ENCODE data around the gene LRRN4CL.

Gene LRRN4CL

DNA sequence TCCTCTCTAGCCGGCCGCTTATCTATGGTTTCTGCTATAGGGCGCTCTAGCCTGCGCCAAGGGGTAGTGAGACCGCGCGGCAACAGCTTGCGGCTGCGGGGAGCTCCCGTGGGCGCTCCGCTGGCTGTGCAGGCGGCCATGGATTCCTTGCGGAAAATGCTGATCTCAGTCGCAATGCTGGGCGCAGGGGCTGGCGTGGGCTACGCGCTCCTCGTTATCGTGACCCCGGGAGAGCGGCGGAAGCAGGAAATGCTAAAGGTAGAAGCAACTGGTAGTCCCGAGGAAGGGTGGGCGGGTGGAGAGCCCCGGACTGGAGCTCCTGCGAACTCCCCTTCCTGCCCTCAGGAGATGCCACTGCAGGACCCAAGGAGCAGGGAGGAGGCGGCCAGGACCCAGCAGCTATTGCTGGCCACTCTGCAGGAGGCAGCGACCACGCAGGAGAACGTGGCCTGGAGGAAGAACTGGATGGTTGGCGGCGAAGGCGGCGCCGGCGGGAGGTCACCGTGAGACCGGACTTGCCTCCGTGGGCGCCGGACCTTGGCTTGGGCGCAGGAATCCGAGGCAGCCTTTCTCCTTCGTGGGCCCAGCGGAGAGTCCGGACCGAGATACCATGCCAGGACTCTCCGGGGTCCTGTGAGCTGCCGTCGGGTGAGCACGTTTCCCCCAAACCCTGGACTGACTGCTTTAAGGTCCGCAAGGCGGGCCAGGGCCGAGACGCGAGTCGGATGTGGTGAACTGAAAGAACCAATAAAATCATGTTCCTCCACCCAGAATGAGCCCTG is 17.5 kb downstream of the LRRN4CL start, which contains the start of the genes LBHD1 and UQCC3:
Gene LBHD1 (minus strand): TSS at position 660 of the 782 bp plus-strand sequence. CDS start 2,236 bp downstream, outside the sequence.
Gene UQCC3 (plus strand): TSS at position 66 of the 782 bp plus-strand sequence. CDS start 73 bp downstream, at position 139.
- DNase-seq (ENCODE audit: extremely low read depth, low read depth) = peak; percentile 53
- TF ChIP-seq, protein P1, sequence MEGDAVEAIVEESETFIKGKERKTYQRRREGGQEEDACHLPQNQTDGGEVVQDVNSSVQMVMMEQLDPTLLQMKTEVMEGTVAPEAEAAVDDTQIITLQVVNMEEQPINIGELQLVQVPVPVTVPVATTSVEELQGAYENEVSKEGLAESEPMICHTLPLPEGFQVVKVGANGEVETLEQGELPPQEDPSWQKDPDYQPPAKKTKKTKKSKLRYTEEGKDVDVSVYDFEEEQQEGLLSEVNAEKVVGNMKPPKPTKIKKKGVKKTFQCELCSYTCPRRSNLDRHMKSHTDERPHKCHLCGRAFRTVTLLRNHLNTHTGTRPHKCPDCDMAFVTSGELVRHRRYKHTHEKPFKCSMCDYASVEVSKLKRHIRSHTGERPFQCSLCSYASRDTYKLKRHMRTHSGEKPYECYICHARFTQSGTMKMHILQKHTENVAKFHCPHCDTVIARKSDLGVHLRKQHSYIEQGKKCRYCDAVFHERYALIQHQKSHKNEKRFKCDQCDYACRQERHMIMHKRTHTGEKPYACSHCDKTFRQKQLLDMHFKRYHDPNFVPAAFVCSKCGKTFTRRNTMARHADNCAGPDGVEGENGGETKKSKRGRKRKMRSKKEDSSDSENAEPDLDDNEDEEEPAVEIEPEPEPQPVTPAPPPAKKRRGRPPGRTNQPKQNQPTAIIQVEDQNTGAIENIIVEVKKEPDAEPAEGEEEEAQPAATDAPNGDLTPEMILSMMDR (IDR thresholded peaks at IDR 0.05; ENCODE audit: low read depth, low read length) = no peak

DNA sequence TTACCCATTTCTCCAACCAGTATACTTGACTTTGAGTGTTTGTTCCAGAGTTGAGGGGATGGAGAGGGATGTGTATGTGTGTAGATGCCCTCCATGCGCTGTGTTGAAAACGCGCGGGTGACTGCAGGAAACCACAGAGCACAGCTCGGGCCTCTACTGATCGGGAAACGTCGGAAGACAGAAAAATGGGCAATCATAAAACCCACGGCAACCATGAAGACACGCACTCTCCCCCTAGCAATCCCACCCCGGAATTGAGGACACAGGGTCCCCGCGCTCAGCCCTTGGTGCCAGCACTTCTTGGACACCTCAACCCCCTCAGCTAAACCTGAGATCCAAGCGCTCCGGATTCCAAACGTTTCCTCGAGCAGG is 18.1 kb downstream of the LRRN4CL start:
- DNase-seq (ENCODE audit: extremely low read depth, low read depth) = no peak
- TF ChIP-seq, protein P1 (IDR thresholded peaks at IDR 0.05; ENCODE audit: low read depth, low read length) = no peak

DNA sequence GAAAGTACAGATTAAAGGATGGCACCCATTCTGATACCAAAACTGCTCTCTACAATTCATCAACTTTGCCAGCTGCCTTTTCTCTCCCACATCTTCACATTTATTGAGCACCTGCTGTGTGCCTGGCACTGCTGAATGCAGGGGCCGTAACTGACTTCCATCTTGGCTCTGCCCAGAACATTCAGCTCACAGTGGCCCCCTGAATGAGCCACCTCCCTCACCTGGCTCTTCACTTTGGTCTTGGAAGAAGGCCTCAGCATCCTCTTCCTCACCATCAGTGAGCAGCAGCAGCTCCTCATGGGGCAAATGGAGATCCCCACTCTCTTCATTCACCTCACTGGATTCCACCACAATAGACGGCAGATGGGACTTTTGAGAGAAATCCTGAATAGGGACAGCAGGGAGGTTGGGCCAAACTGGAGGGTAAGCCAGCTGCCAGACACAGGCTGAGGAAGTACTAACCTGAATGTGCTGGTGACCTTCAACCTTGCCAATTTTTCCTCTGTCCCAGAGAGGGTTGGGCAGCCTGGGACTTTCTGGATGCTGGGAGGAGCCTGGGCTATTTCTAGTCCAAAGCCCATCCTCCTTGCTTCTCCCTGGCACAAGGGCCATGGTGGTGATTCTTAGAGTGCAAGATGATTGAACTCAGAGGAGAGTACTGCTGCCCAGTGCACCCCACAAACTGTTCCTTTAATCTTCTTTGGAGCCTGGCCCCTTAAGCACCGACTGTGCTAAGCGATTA is 19.7 kb downstream of the LRRN4CL start:
- TF ChIP-seq, protein P1 (IDR thresholded peaks at IDR 0.05; ENCODE audit: low read depth, low read length) = no peak
- no peak for DNase-seq (ENCODE audit: extremely low read depth, low read depth)

DNA sequence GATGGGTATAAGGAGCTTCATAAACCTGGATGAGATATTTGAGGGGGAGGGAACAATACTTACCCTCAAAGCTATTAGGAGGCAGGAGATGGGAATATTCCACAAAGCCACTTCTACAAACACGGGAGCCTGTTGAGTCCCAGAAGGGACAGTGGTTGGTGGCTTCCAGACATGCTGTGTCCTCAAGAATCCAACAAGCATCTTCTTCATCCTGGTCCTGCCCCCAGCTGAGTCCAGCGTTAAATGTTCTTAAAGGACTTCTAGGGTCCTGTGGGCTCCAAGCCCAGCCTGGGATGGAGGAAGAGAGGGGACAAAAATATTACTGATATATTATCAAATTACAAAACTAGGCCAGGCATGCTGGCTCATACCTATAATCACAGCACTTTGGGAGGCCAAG is 21.9 kb downstream of the LRRN4CL start:
- TF ChIP-seq, protein P1 (IDR thresholded peaks at IDR 0.05; ENCODE audit: low read depth, low read length) = no peak
- no peak for DNase-seq (ENCODE audit: extremely low read depth, low read depth)

DNA sequence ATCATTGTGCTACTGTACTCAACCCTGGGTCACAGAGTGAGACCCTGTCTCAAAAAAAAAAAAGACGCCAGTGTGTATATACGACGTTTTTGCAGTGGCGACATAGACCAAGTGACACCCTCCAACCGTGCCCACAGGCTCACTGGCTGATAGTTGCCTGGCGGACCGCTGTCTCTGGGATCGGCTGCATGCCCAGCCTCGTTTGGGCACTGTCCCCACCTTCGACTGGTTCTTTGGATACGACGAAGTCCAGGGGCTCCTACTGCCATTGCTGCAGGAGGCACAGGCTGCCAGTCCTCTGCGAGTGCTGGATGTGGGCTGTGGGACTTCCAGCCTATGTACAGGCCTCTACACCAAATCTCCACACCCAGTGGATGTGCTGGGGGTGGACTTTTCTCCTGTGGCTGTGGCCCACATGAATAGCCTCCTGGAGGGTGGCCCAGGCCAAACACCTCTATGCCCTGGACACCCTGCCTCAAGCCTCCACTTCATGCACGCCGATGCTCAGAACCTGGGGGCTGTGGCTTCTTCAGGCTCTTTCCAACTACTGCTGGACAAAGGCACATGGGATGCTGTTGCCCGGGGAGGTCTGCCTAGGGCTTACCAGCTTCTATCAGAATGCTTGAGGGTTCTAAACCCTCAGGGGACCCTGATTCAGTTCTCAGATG is 22.9 kb downstream of the LRRN4CL start:
- DNase-seq (ENCODE audit: extremely low read depth, low read depth) = no peak
- TF ChIP-seq, protein P1 (IDR thresholded peaks at IDR 0.05; ENCODE audit: low read depth, low read length) = no peak

DNA sequence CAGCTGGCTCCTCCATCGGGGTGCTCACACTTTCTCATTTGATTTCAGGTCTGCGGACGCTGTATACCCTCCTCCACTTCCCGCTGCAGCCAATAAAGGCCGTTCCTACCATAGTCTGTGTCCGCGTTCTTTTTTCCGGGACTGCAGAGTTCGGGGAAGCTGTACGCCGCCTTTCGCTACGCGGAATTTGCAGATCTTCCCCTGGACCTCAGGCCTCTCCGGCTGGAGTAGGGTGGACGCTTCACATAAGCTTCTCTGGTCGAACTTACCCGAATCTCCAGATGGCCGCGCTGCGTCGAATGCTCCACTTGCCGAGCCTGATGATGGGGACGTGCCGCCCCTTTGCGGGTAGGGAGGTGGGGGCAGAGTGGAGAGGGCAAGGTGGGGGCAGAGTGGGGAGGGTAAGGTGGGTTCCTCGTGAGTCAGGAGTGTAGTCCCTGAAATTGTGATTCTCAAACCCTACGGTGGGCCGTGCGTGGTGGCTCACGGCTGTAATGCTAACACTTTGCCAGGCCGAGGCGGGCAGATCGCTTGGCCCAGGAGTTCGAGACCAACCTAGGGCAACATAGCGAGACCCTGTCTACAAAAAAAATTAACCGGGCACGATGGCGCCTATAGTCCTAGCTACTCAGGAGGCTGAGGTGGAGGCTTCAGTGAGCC is 23.6 kb downstream of the LRRN4CL start:
- DNase-seq (ENCODE audit: extremely low read depth, low read depth) = no peak
- TF ChIP-seq, protein P1 (IDR thresholded peaks at IDR 0.05; ENCODE audit: low read depth, low read length) = no peak

Data from AG09319 (cell line).